G401 (cell line): ENCODE results near the gene HNRNPA2B1. TPM values are rescaled to one million over a fixed set of nuclear protein-coding genes. Genes with fewer than 3 reads are reported as not detected.
"Not testable (repeated sequence)": the region's sequence is repeated elsewhere in the genome, so short reads cannot be mapped to it uniquely, and the experiment has no call there.

Experiments used
- DNase-seq: peaks from one replicate; pipeline ENCODE4 v3.0.0-alpha.2; 2015; ENCODE audit warnings: low spot score
- in situ Hi-C: cut with HindIII; loops from 2 replicates; pipeline ENCODE4 v1.10.0; 2016; ENCODE audit warnings: low sequenced_read_pairs, mixed read lengths
- total RNA-seq: library from RNA; depleted of rRNA; stranded (reverse); fragments of >200 nt; shearing (Covaris generic); gene quantifications from 2 replicates; pipeline ENCODE4 v1.2.3, GENCODE V29; 2014

The HNRNPA2B1 gene
- total RNA-seq, 1 experiment from 2014 or later: 358 TPM

- DNase-seq, in situ Hi-C loops: not testable (repeated sequence)
Measured at GRCh38 chr7:26175903-26176302, 24.6 kb downstream of the HNRNPA2B1 start.

- in situ Hi-C loops: loop anchor here (5.0 kb wide), 1 partner anchor 60 kb away; no protein-coding TSS in a partner anchor
- DNase-seq: no peak
Measured at GRCh38 chr7:26172048-26172447, 28.5 kb downstream of the HNRNPA2B1 start.

- in situ Hi-C loops: loop anchor here (5.0 kb wide), 1 partner anchor 59 kb away; no protein-coding TSS in a partner anchor
- DNase-seq: no peak
Measured at GRCh38 chr7:26171601-26172000, 28.9 kb downstream of the HNRNPA2B1 start.

GRCh38 chr7:26170663-26171062 lies 29.9 kb downstream of the HNRNPA2B1 start:
- in situ Hi-C loops: loop anchor here (5.0 kb wide), 1 partner anchor 58 kb away; no protein-coding TSS in a partner anchor
- no peak for DNase-seq

GRCh38 chr7:26169271-26169670 lies 31.3 kb downstream of the HNRNPA2B1 start:
- in situ Hi-C loops: no loop called here
- no peak for DNase-seq

GRCh38 chr7:26168458-26169023 lies 32.0 kb downstream of the HNRNPA2B1 start:
- in situ Hi-C loops: no loop called here
- DNase-seq: no peak

GRCh38 chr7:26167303-26167934 lies 33.1 kb downstream of the HNRNPA2B1 start:
- in situ Hi-C loops: no loop called here
- DNase-seq: no peak

- in situ Hi-C loops: no loop called here
- DNase-seq: no peak
Measured at GRCh38 chr7:26166684-26167266, 33.8 kb downstream of the HNRNPA2B1 start.

- in situ Hi-C loops: no loop called here
Measured at GRCh38 chr7:26165950-26166683, 34.4 kb downstream of the HNRNPA2B1 start.

GRCh38 chr7:26163804-26164203 lies 36.7 kb downstream of the HNRNPA2B1 start:
- in situ Hi-C loops, DNase-seq: not testable (repeated sequence)

More at GRCh38 chr7:26165950-26166683, 34.4 kb downstream of the HNRNPA2B1 start:
- DNase-seq: no peak

GRCh38 chr7:26162431-26162830 lies 38.1 kb downstream of the HNRNPA2B1 start:
- in situ Hi-C loops: no loop called here
- DNase-seq: no peak

- in situ Hi-C loops: no loop called here
- DNase-seq: no peak
Measured at GRCh38 chr7:26160896-26161295, 39.6 kb downstream of the HNRNPA2B1 start.

GRCh38 chr7:26159243-26159642 lies 41.3 kb downstream of the HNRNPA2B1 start:
- no peak for DNase-seq
- in situ Hi-C loops: no loop called here

GRCh38 chr7:26157520-26158105 lies 42.9 kb downstream of the HNRNPA2B1 start:
- no peak for DNase-seq
- in situ Hi-C loops: no loop called here

- in situ Hi-C loops: no loop called here
- DNase-seq: no peak
Measured at GRCh38 chr7:26156451-26157420, 43.8 kb downstream of the HNRNPA2B1 start.

- in situ Hi-C loops: no loop called here
- DNase-seq: no peak
Measured at GRCh38 chr7:26155531-26156375, 44.8 kb downstream of the HNRNPA2B1 start.
